HCT116 (cell line): Measurements from ENCODE around the gene SUPT16H.

Experiments
- CTCF ChIP-seq, 3 experiments: fragments of 200-600 bp in 1 of 3; sonication (generic) in 1 of 3; IDR thresholded peaks in 2 of 3; conservative IDR thresholded peaks in 1 of 3; 2 replicates each; pipeline ENCODE4 v1.5.1; 2012 to 2017; ENCODE audit warnings: low read depth in 2 of 3, low read length in 2 of 3, antibody characterized with exemption in 1 of 3, borderline replicate concordance in 1 of 3, control low read depth in 1 of 3, mild to moderate bottlenecking in 1 of 3, mixed read lengths in 1 of 3, mixed run types in 1 of 3, moderate library complexity in 1 of 3; ENCODE audit not compliant: insufficient read depth in 1 of 3
- FOSL1 ChIP-seq: IDR thresholded peaks from 2 replicates; pipeline ENCODE4 v1.6.1; 2012; ENCODE audit warnings: low read depth
- POLR2A ChIP-seq: IDR thresholded peaks from 2 replicates; pipeline ENCODE4 v1.7.0; 2011; ENCODE audit warnings: borderline replicate concordance; ENCODE audit not compliant: insufficient read depth, insufficient read length; ENCODE audit errors: extremely low read depth

- TF ChIP-seq FOSL1 = no peak
- no peak for TF ChIP-seq CTCF (IDR thresholded peaks at IDR 0.05 in 2 of 3, conservative IDR thresholded peaks at IDR 0.05 in 1 of 3; ENCODE audit: borderline replicate concordance in 1 of 3, insufficient read depth in 1 of 3, low read depth in 2 of 3, low read length in 2 of 3)
- no peak for TF ChIP-seq POLR2A
These were observed 13.7 kb downstream of the SUPT16H start for GRCh38 chr14:21369949-21370679.
